Ammon's horn (tissue), 1 donor: ENCODE measurements around the gene PKN1.

Experiments
- DNase-seq: peaks from one replicate; pipeline ENCODE4 v3.0.0-alpha.2; 2016; ENCODE audit warnings: low spot score

The PKN1 gene

DNA sequence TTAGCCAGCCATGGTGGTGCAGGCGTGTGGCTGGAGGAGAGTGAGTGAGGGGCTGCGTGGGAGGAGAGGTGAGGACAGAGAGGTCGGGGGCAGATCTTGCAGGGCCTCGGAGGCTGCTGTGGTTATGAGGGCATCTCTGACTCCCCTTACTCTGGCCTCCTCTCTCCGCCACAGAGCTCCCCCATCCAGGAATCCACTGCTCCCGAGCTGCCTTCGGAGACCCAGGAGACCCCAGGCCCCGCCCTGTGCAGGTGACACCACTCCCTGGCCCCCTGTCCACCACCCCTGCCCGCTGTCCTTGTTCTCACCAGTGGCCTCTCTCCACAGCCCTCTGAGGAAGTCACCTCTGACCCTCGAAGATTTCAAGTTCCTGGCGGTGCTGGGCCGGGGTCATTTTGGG lies 34.3 kb downstream of the PKN1 start:
- DNase-seq = no peak

- DNase-seq = no peak
Measured at GRCh38 chr19:14467816-14468215, 34.7 kb downstream of the PKN1 start.

- no peak for DNase-seq
Measured at GRCh38 chr19:14470031-14470876, 37.1 kb downstream of the PKN1 start.

DNA sequence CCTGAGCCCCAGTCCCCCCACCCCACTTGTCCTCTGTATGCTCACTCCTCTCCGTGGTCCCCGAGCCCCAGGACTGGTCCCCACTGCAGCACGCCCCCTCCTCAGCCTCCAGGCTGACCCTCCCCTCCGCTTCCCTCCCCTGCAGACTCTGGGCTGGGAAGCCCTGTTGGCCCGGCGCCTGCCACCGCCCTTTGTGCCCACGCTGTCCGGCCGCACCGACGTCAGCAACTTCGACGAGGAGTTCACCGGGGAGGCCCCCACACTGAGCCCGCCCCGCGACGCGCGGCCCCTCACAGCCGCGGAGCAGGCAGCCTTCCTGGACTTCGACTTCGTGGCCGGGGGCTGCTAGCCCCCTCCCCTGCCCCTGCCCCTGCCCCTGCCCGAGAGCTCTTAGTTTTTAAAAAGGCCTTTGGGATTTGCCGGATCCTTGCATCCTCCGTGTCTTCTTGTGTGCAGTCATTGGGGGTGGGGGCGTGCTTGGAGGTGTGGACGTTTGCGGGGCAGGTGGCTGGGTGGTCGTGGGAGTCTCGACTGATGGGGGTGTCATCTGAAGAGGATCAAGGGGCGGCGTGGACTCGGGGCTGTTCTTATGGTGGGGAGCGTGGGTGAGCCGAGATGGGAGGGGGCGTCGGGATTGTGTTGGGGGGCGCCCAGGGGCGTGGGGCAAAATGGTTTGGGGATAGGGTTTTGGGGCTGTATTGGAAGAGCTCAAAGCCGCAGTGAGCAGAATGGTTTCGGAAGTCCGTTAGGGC lies 38.5 kb downstream of the PKN1 start:
- no peak for DNase-seq

- peak; percentile 54 for DNase-seq
Measured at GRCh38 chr19:14472202-14472938, 39.3 kb downstream of the PKN1 start.

- no peak for DNase-seq
Measured at GRCh38 chr19:14473073-14473977, 40.2 kb downstream of the PKN1 start.

GRCh38 chr19:14473978-14474578 lies 41.0 kb downstream of the PKN1 start:
- DNase-seq = no peak

- no peak for DNase-seq
Measured at GRCh38 chr19:14474827-14475226, 41.7 kb downstream of the PKN1 start.

- no peak for DNase-seq
Measured at GRCh38 chr19:14475251-14476073, 42.4 kb downstream of the PKN1 start, which contains the start of gene PTGER1. PTGER1 (minus strand) TSS chr19:14475354; CDS start chr19:14474320, 1,034 bp downstream.

DNA sequence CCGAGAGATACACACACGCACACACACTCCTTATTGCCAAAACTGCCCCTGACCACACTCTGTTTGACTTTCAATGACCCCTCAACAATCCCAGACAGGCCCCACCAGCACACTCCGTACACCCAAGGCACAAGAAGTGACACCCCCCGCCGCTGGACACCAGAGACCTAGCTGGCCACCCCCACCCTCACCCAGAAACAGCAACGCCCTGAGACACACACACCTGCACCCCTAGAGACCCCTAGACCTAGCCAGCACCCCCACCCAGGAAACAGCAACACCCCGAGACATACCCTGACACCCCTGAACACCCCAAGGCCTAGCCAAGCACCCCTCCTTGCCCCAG lies 43.2 kb downstream of the PKN1 start:
- DNase-seq = no peak

GRCh38 chr19:14476673-14477401 lies 43.7 kb downstream of the PKN1 start:
- DNase-seq = no peak

DNA sequence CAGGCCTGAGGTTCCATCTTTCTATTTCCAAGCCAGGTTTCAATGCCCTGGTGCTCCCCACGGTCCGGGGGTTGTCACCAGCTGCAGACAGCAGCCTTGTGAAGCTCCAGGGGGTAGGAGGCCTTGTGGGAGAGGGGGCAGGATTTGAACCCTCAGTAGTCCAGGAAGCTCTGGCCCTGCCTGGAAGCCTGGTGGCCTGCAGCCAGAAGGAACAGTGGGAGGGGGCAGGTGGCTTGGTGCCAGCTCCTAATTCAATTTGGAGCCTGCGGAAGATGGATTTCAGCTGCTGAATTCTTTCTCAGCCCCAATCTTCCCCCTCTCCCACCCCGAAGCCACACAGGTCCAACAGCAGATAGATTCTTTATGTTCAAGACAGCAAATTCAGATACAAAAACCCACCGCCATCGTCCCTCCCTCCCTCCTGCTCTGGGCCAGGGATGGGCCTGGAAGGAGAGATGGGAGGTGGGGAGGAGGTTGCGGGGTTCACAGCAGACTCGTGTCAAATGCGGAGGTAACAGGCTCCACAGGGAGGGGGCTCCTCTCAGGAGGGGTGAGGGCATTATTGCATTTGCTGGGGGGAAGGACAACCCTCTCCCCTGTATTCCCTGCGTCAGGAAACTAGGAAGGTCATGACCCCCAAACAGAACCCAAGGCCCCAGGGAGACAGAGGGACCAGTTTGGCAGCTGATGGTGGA lies 44.5 kb downstream of the PKN1 start:
- DNase-seq = no peak

- DNase-seq = no peak
Measured at GRCh38 chr19:14478113-14478545, 45.0 kb downstream of the PKN1 start.

GRCh38 chr19:14479309-14479974 lies 46.3 kb downstream of the PKN1 start:
- DNase-seq = no peak

- DNase-seq = no peak
Measured at GRCh38 chr19:14479975-14480699, 47.0 kb downstream of the PKN1 start.

GRCh38 chr19:14480700-14481079 lies 47.6 kb downstream of the PKN1 start:
- no peak for DNase-seq

- no peak for DNase-seq
Measured at GRCh38 chr19:14482172-14482941, 49.3 kb downstream of the PKN1 start.
